Measurements from ENCODE around the gene LENEP. TPM values are rescaled to one million over a fixed set of nuclear protein-coding genes. Genes with fewer than 3 reads are reported as not detected.

Gene LENEP
- total RNA-seq, 2 donors from 2014 or later, result not detected

- no peaks in the 10 kb centered on the region for H3K36me3 ChIP-seq (replicated peaks in 1 of 2; ENCODE audit: insufficient read depth in 1 of 2, low read depth in 2 of 2)
- TF ChIP-seq, protein P1, sequence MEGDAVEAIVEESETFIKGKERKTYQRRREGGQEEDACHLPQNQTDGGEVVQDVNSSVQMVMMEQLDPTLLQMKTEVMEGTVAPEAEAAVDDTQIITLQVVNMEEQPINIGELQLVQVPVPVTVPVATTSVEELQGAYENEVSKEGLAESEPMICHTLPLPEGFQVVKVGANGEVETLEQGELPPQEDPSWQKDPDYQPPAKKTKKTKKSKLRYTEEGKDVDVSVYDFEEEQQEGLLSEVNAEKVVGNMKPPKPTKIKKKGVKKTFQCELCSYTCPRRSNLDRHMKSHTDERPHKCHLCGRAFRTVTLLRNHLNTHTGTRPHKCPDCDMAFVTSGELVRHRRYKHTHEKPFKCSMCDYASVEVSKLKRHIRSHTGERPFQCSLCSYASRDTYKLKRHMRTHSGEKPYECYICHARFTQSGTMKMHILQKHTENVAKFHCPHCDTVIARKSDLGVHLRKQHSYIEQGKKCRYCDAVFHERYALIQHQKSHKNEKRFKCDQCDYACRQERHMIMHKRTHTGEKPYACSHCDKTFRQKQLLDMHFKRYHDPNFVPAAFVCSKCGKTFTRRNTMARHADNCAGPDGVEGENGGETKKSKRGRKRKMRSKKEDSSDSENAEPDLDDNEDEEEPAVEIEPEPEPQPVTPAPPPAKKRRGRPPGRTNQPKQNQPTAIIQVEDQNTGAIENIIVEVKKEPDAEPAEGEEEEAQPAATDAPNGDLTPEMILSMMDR (IDR thresholded peaks at IDR 0.05), result peak in 1 of 7 experiments; percentile 5
- TF ChIP-seq POLR2A (IDR thresholded peaks at IDR 0.05), result peak; percentile 12 to 53 (median 33)
- H3K27me3 ChIP-seq, result no peaks in the 10 kb centered on the region
- 0% methylated on average over 9 to 28 of the region's 35 CpGs for WGBS, 2 donors
- ATAC-seq (peak; percentile 25), DNase-seq (peak; percentile 70 to 73 (median 72))
- peak within 1 kb of the TSS; percentile 90 to 100 (median 100) for H3K27ac ChIP-seq
- H3K4me1 ChIP-seq, result peaks cover 54% of the 10 kb centered on the region
- intact Hi-C loops (cut with DNase I), result no loop called here
- peak within 1 kb of the TSS; percentile 70 to 80 for H3K4me3 ChIP-seq
- no peaks in the 10 kb centered on the region for H3K9me3 ChIP-seq
These were observed 9.3 kb downstream of the LENEP start, which contains the start of gene ZBTB7B for GRCh38 chr1:155002464-155003226. Gene ZBTB7B (plus strand): TSS chr1:155002802. CDS start chr1:155014661, 11,859 bp downstream.

- Histone ChIP-seq H3K36me3 (replicated peaks in 1 of 2; ENCODE audit: insufficient read depth in 1 of 2, low read depth in 2 of 2) (no peaks in the 10 kb centered on the region), H3K27ac (peak overlapping the region; percentile 90 to 100 (median 98)), H3K27me3 (no peaks in the 10 kb centered on the region), H3K4me3 (peak overlapping the region; percentile 70 to 80), H3K4me1 (peaks cover 60% of the 10 kb centered on the region), H3K9me3 (no peaks in the 10 kb centered on the region)
- 0 to 2% methylated on average over 19 to 37 of the region's 37 CpGs for WGBS, 2 donors
- ATAC-seq (no peak), DNase-seq (peak; percentile 50 to 57 (median 54))
- intact Hi-C loops (cut with DNase I), result no loop called here
- TF ChIP-seq, protein P1 (IDR thresholded peaks at IDR 0.05), result no peak
- TF ChIP-seq POLR2A (IDR thresholded peaks at IDR 0.05), result peak in 2 of 3 donors; percentile 44 to 45
These were observed 9.9 kb downstream of the LENEP start for GRCh38 chr1:155003227-155003765.

DNA sequence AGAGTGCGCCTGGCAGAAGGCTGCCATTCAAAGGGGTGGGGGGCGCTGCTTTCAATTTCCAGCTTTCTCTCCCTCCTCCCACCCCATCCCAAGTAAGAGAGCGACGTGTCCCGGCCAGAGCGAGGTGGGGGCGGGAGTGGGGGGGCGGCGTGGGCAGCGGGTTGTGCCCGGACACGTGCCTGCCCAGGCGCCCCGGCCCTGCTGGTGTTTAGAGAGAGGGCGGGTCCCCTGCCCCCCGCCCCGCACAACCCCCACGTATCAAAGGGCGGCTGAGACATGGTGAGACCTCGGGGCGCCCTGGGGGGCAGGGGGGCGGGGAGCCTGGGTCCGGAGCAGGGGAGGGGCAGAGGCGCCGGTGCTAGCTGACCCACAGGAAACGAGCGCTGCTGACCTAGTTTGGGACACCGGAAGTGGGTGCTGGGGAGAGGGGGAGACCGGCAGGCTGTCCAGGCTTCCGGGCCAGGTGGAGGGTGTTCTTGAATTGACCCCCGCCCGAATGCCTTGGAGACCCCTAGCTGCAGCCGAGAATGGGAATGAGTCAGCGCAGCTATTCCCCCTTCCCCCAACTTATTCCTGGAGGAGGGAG is 10.5 kb downstream of the LENEP start:
- ATAC-seq, result no peak
- peak overlapping the region; percentile 90 to 100 (median 98) for H3K27ac ChIP-seq
- H3K36me3 ChIP-seq (replicated peaks in 1 of 2; ENCODE audit: insufficient read depth in 1 of 2, low read depth in 2 of 2), result no peaks in the 10 kb centered on the region
- peak; percentile 64 to 80 (median 76) for DNase-seq
- H3K4me1 ChIP-seq, result peaks cover 64% of the 10 kb centered on the region
- peak overlapping the region; percentile 70 to 80 for H3K4me3 ChIP-seq
- H3K27me3 ChIP-seq, result no peaks in the 10 kb centered on the region
- H3K9me3 ChIP-seq, result no peaks in the 10 kb centered on the region
- TF ChIP-seq, protein P1 (IDR thresholded peaks at IDR 0.05), result no peak
- TF ChIP-seq POLR2A (IDR thresholded peaks at IDR 0.05), result peak in 2 of 3 donors; percentile 5 to 16
- intact Hi-C loops (cut with DNase I), result no loop called here
- WGBS, 2 donors, result 0 to 1% methylated on average over 1 to 34 of the region's 34 CpGs

DNA sequence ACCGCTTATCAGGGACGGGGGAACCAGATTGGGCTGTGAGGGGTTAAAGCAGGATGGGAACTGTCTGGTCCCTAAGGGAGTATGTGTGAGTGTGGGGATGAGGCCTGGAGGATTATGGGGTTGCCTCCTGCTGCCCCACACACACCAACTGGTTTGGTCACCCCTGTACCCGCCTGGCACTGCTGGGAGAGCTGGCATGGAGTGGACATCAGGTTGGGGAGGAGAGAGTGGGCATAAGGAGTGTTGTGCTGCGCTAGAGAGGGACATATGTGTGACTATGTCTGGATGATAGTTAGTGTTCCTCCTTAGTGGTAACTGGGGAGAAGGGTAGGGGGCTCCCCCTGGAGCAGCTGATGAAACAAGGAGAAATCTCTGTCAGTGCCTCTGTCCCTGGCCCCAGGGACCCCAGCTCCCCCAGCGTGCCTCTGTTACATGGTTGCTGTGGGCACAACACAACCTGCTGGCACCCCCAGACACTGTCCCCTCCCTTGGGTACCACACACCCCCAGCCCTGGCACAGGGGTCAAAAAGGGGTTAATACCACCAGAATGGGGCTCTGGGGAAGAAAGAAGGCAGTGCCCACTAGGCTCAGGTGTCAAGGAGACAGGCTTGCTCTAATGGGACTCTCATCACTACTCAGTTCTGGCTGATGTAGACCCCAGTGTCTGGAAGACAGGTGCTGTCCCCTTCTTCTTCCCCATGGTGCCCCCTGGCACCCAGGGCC is 11.1 kb downstream of the LENEP start:
- H3K4me3 ChIP-seq, result peak overlapping the region; percentile 70 to 80
- intact Hi-C loops (cut with DNase I), result no loop called here
- WGBS, 2 donors, result 16 to 18% methylated on average over 4 to 5 of the region's 5 CpGs
- no peak for ATAC-seq
- no peak for DNase-seq
- H3K27me3 ChIP-seq, result no peaks in the 10 kb centered on the region
- TF ChIP-seq, protein P1 (IDR thresholded peaks at IDR 0.05), result no peak
- no peak for TF ChIP-seq POLR2A (IDR thresholded peaks at IDR 0.05)
- H3K4me1 ChIP-seq, result peaks cover 62% of the 10 kb centered on the region
- peak overlapping the region; percentile 90 to 100 (median 98) for H3K27ac ChIP-seq
- H3K9me3 ChIP-seq, result no peaks in the 10 kb centered on the region
- no peaks in the 10 kb centered on the region for H3K36me3 ChIP-seq (replicated peaks in 1 of 2; ENCODE audit: insufficient read depth in 1 of 2, low read depth in 2 of 2)
